Hematopoietic multipotent progenitor cell treated with erythropoietin and hydrocortisone succinate and interleukin-3 and kit ligand, for 15 days (in vitro differentiated cells): Measurements from ENCODE around the gene IFT122.

Experiments used
- DNase-seq: peaks from one replicate; pipeline ENCODE4 v3.0.0-alpha.2; 2015; ENCODE audit warnings: low spot score

IFT122 gene

DNA sequence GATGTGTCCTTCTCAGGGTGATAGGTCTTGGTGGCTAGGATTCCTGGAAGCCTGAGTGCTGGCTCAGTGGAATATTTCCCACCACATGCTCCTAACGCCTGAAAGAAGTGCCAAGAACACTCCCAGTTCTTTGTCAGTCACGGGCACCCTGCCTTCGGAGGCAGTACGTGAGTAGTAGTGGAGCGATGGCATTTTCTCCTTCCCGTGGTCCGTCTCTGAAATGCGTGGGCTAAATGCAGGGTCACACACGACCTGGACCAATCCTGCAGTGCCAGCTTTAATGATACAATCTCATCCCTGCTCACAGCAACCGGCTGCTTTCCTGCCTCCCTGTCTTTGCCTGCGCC is 117.5 kb downstream of the IFT122 start:
- no peak for DNase-seq

DNA sequence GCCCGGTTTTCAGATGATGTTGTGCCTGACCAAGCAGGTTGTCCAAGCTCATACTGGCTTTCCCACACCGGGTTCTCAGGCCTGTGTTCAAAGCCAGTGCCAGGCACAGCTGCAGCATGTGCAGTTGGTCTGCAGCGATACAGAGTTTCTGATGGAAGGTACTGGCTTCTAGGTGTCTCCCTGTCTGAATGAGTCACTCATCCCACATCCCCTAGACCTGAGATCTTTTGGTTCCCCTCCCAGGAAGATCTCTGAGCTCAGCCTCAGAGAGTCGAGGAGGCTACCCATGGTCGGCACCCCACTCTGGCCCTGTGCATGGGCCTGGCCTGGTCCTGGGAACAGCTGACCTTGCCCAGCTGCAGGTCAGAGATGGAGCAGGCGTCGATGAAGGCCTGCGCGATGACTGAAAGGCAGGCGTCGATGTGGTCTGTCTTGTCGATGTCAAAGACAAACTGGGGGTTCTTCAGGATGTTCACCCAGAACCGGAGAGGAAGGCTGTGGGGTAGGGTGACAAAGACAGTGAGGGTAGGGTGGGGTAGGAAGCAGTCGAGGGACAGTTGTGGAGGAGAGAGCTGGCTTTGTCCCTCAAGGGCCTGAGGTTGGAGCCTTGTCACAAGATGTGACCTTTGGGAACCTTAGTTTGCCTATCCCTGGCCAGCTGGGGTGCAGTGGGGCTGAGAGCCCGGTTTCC is 118.2 kb downstream of the IFT122 start:
- no peak for DNase-seq

DNA sequence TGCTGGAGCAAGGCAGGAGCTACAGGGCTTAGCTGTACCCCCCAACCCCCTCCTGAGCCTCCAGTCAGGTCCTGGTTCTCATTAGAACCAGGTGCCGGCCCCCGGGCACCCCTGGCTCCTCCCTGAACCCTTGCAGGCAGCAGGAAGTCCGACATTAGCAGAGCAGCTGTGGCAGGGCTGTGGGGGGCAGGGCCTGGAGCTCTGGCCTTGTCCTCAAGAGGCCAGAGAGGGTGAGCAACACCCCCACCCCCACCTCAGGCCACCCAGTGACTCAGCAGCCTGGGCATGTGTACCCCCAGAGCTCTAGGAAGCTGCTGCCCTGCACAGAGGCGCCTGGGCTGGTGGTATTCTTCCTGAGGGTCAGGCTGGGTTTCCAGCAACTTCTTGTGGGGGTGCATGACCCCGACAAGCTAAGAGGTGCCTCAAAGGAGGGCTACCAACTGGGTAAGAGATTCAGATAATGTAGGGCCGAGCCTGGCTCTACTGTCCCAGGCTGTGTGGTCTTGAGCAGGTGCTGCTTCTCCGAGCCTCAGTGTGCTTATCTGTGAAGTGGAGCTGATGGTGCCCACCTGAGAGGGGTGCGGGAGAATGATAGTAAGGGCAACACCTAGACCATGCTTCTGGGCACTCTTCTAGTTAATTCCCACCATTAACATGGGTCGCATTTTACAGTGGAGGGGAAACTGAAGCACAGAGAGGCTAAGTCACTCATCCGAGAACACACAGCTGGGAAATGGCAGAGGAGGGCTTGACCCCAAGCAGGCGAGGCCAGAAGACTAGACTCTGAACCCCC is 118.9 kb downstream of the IFT122 start:
- no peak for DNase-seq

DNA sequence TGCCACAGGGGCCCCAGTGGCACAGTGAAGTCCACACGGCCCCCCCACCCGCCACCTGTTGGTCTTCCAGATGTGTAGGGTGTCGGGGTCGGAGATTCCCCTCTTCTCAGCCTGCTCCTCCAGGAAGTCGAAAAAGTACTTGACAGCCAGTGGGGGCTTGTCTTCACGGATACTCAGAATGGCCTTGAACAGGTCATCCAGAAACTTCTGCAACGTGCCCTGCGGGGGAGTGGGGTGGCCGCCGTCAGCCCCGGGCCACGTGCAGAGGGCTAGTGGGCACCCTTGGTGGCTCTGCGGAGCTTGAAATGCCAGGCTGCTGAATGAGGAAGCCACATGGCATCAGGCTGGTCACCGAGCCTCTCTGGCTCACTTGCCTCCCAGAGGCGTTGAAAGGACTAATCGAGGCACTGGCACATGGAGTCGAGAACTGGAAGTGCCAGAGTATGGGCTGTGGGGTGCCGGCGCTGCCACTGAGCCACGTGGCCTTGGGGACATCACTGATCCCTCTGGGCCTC is 119.6 kb downstream of the IFT122 start:
- DNase-seq, result no peak

DNA sequence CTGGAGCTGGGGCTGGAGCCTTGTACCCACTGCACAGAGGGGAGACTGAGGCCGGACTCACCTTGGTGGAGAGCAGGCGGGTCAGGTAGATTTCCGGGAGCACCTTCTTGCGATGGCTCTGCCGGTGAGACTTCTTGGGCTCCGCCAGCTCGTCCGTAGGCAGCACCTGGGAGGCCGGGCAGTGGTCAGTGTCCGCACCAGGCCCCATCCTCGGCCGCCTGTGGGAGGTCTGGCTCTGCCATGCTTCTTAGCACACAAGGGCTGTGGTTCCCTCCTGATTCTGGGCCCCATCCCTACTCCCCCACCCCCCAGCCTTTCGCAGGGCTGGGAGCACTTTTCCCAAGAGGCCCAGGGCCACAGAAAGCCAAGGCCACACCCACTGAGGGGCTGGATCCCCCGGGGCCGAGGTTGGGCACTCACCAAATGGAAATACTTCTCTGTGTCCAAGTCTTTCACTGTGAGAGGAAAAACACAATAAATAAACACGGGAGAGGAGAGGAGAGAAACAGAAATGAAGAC is 120.3 kb downstream of the IFT122 start:
- no peak for DNase-seq

DNA sequence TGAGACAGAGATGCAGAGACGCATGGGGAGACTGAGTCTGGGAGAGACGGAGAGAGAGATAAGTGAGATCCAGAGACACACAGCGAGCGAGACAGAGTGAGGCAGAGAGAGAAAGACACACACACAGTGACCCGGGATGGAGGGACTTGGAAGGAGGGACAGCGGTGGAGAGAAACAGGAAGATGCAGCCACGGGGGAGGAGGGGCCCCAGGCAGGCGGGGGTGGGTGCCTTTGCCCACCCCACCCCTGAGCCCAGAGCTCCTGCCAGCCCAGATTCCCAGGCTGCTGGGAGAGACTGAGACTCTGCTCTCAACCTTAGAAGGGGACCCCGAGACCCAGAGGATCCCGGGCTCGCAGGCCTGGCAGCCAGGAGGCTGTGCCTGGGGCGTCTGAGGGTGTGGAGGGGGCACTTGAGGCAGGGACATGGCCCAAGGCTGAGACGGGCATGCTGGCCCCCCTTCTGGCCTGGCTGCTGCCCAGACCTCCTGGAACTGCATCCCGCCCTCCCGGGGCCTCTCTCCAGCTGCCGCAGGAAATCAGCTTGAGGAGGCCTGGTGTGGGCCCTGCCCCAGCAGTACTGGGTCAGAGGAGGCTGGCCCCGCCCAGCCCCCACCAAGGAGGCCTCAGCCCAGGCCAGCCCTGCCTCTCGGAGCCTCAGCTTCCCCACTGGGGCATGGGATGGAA is 121.0 kb downstream of the IFT122 start:
- DNase-seq, result no peak

DNA sequence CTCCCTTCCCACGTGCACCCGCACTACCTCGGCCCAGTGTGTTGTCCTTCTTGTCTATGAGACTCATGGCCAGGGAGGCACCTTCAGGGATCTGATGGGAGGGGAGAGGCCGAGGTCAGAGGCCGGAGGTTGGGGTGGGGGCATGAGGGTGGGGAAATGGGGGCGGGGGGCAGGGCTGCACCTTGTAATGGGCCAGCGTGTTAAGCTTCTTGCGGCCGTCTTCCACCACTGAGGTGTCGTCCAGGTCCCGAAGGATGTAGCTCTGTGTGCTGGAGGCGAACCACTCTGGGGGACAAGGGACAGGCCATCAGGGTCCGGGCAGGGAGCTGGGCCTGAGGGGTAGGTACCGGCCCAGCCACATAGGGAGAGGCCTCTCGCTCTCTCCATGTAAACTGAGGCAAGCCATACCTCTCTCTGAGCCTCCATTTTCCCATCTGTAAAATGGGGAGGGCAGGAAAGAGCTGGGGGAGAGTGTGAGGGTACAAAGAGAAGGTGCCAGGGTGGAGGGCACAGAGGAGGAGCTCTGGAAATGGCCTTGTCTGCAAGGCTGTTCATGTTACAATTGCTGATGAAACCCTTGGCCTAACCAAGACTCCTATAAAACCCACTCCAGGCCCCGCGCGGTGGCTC is 121.7 kb downstream of the IFT122 start:
- DNase-seq, result no peak

DNA sequence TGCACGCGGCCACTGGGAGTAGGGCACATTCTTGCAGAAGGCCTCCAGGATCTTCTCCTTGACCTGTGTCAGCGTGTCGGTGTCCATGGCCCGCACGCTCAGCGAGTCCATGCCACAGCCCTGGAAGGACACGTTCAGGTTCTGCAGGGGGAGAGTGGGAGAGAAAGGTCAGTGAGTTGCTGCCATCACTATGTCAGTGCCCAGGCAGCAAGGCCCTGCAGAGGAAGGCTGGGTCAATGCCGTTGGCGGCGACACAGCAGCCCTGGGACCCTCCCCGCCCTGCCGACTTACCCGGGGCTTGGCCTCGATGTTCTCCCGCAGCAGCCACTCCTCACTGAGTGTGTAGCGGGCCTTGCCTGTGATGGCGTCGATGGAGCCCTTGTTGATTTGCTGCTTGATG is 122.8 kb downstream of the IFT122 start:
- DNase-seq, result no peak

DNA sequence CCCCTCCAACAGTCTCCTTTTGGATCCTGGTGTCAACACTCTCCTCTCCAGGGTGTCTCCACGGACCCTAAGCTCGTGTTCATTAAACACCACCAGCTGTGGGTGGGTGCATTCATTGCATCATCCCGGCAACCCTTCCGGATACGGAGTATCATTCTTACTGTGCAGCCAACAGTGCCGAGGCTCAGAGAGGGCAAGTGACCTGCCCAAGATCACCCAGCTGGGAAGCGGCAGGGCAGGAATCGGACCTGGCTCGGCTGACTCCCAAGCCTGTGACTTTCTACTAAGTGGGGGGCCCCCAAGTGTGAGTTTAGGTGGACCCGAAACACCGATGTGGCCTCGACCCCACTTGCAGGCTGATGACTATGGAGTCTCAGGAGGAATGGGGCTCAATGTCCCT is 123.3 kb downstream of the IFT122 start:
- no peak for DNase-seq

DNA sequence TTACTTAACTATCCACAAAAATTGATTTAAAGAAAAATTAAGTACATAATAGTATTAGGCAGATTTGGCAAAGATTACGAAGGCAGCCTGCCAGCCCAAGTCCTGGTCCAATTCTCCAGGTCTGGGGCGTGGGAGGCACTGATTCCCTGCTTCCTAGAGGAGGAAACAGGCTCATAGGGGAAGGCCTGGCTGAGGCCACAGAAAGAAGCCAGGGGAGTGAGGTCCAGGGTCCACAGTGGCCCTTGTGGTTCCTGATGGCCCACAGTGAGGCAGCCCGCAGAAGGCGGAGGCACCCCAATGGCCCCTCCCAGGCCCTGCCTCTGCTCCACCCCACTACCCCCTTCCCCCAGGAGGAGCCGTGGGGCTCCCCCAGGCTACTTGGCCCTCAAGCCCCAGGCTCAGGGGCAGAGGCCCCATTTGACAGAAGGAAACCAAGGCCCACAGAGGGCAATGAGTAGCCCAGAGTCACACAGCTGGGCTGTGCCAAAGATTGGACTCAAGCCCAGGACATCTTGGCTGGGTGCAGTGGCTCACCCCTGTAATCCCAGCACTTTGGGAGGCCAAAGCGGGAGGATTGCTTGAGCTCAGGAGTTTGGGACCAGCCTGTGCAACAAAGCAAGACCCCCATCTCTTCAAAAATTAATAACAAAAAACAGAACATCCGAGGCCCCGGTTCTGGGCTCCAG is 124.0 kb downstream of the IFT122 start:
- no peak for DNase-seq

DNA sequence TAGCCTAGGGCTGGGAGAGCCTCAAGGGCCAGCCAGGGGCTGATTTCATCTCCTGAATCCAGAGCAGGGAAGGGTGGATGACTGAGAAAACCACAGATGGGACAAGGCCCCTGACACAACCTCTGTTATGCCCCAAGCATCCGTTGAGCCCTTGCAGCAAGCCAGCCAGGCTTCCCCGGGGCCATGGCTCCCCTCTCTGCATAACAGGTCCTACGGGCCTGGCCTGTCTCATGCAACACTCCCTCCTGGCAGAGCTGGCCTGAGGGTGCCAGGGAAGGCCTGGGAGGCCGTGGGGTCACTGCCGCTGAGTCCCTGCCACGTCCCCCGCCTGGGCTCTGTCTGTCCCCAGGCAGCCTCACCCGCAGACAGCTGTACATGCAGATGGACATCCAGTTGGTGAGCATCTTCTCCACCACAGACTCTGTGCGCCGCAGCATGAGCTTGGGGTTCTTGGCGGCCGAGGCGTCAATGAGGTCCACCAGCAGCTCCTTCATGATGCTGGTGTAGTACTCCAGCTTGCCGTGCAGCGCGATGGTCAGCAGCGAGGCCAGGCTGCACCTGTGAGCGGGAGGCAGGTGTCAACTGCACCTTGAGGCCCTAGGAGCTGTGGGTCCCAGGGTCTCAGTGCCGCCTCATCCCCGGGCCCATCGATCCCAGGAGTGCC is 125.1 kb downstream of the IFT122 start:
- DNase-seq, result no peak

DNA sequence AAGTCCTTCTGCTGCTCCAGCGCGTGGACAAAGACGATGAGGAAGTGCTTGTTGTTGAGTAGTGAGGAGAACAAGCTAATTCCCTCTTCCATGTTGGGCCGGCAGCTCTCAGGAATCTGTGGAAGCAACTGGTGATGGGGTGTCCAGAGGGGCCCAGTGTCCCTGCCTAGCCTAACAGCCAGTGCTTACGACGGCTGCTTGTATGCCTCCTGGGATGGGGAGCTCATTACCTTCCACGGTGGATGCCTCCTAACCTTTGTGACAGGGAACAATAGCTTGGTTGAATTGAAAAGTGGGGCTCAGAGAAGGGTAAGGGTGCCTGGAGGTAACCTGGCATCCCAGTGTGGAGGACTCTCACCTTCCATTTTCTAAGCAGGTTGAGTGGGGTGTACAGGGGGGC is 125.9 kb downstream of the IFT122 start:
- DNase-seq, result no peak

DNA sequence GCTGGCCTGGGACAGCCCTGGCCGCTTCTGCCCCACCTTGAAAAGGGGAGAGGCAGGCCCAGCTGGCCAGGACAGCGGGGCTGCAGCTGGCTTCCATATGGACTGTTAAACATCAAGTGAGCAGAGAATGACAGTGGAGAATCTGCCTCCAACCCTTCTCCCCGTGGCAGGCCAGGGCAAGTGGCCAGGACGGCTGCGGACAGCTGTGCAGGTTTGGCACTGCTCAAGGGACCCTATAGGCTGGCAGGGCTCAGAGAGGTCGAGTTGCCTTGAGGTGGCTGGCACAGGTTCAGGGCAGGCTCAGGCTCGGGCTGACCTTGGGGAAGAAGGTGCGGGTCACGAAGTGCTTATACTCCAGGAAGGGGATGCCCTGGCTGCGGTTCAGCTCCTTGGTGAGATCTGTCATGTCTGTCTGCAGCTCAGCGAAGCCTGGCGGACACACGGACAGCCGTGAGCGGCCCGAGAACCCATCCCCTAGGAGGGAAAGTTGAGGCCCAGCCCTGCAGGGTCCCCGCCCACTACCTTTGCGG is 127.2 kb downstream of the IFT122 start:
- DNase-seq, result no peak

DNA sequence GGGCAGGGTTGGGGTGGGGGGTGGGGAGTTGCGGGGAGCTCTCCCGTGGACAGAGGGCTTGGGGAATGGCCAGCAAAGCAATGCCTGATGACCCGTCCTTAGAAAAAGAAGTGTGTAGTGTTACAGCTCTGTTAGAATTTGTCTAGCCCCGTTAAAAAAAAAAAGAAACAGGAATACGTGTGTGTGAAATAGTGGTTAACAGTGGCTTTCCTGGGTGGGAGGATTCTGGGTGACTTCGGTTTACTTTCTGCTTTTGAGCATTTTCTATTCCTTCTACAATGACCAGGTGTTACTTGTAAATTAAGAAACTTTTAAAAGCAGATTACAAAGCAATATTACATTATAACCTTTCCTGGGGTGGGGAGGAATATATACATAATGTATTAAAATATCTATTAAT is 127.9 kb downstream of the IFT122 start:
- no peak for DNase-seq

DNA sequence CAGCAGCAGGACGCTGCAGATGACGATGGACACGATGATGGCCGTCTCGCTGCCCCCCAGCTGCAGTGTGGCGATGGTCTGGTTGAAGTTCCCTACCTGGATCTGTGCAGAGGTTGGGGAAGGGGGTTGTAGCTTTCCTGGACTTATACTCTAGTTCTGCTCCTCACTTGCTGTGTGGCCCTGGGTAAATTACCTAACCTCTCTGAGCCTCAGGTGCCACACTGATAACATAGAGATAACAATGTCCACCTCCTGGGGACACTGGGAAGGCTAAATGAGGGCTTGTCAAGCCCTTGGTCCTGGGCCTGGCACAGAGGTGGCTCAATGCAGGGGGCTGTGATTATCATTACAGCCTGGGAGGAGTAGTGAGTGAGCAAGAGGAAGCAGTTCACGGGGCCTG is 129.8 kb downstream of the IFT122 start:
- no peak for DNase-seq
